ENCODE data around the gene ACSS1.

ACSS1 gene

GRCh38 chr20:25030007-25030648 is 27.8 kb downstream of the ACSS1 start:
- no peak for DNase-seq

GRCh38 chr20:25025986-25026605 is 31.8 kb downstream of the ACSS1 start:
- DNase-seq = no peak

GRCh38 chr20:25025091-25025861 is 32.7 kb downstream of the ACSS1 start:
- DNase-seq = no peak

GRCh38 chr20:25024171-25024570 is 33.8 kb downstream of the ACSS1 start:
- DNase-seq = no peak

- no peak for DNase-seq
Measured at GRCh38 chr20:25023356-25023755, 34.6 kb downstream of the ACSS1 start.

- no peak for DNase-seq
Measured at GRCh38 chr20:25022680-25023079, 35.3 kb downstream of the ACSS1 start.

- DNase-seq = no peak
Measured at GRCh38 chr20:25021336-25021735, 36.6 kb downstream of the ACSS1 start.

- no peak for DNase-seq
Measured at GRCh38 chr20:25020901-25021301, 37.0 kb downstream of the ACSS1 start.

GRCh38 chr20:25020345-25020744 is 37.6 kb downstream of the ACSS1 start:
- no peak for DNase-seq

- DNase-seq = no peak
Measured at GRCh38 chr20:25019381-25020155, 38.4 kb downstream of the ACSS1 start.

- DNase-seq = no peak
Measured at GRCh38 chr20:25018841-25019240, 39.1 kb downstream of the ACSS1 start.

GRCh38 chr20:25018425-25018824 is 39.5 kb downstream of the ACSS1 start:
- no peak for DNase-seq

GRCh38 chr20:25017257-25017803 is 40.6 kb downstream of the ACSS1 start:
- DNase-seq = no peak

- no peak for DNase-seq
Measured at GRCh38 chr20:25016471-25016870, 41.5 kb downstream of the ACSS1 start.

GRCh38 chr20:25015986-25016385 is 42.0 kb downstream of the ACSS1 start:
- DNase-seq = no peak

GRCh38 chr20:25014816-25015215 is 43.1 kb downstream of the ACSS1 start:
- DNase-seq = no peak

- DNase-seq = no peak
Measured at GRCh38 chr20:25013478-25014380, 44.2 kb downstream of the ACSS1 start.

GRCh38 chr20:25012616-25013189 is 45.2 kb downstream of the ACSS1 start:
- no peak for DNase-seq

GRCh38 chr20:25011831-25012241 is 46.1 kb downstream of the ACSS1 start:
- no peak for DNase-seq

- no peak for DNase-seq
Measured at GRCh38 chr20:25011261-25011660, 46.7 kb downstream of the ACSS1 start.
